GM13976 (cell line): ENCODE data around the gene CDYL.

Experiments
- DNase-seq: peaks from one replicate; pipeline ENCODE4 v3.0.0; 2012; ENCODE audit warnings: low spot score
- CTCF ChIP-seq: IDR thresholded peaks from 2 replicates; pipeline ENCODE4 v1.5.1; 2012; ENCODE audit warnings: borderline replicate concordance, mild to moderate bottlenecking; ENCODE audit not compliant: insufficient read depth; ENCODE audit errors: extremely low read depth, missing control alignments, control extremely low read depth
- in situ Hi-C: fragments of 300-500 bp; cut with MboI; formaldehyde crosslinking; loops from one replicate; pipeline ENCODE4 v1.12.0; 2022; ENCODE audit warnings: low sequenced_read_pairs, mixed read lengths, inconsistent platforms; ENCODE audit not compliant: unreplicated experiment

The CDYL gene, protein sequence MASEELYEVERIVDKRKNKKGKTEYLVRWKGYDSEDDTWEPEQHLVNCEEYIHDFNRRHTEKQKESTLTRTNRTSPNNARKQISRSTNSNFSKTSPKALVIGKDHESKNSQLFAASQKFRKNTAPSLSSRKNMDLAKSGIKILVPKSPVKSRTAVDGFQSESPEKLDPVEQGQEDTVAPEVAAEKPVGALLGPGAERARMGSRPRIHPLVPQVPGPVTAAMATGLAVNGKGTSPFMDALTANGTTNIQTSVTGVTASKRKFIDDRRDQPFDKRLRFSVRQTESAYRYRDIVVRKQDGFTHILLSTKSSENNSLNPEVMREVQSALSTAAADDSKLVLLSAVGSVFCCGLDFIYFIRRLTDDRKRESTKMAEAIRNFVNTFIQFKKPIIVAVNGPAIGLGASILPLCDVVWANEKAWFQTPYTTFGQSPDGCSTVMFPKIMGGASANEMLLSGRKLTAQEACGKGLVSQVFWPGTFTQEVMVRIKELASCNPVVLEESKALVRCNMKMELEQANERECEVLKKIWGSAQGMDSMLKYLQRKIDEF

GRCh38 chr6:4776131-4776492, at the start of gene CDYL:
TSS of gene CDYL (plus strand) at chr6:4776404. CDS start at chr6:4776784, 380 bp downstream.
- in situ Hi-C loops = no loop called here
- TF ChIP-seq CTCF = no peak
- DNase-seq = peak; percentile 95

DNA sequence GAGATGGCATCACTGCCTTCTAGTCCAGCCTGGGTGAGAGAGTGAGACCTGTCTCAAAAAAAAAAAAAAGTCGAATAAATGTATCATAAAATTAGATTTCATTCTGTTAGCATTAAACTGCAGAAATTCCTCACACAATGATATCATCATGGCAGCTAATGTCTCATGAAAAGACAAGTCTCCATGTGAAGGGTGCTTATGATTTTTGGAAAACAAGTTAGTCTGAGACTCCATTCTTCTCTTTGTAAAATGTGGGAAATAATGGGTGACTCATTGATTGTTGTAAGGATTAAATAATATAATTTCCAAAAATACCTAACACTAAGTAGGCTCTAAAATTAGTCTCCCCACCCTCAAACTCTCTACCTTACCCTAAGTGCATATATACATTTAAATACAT, 49.6 kb upstream of the CDYL start:
- in situ Hi-C loops = no loop called here
- no peak for TF ChIP-seq CTCF
- no peak for DNase-seq

DNA sequence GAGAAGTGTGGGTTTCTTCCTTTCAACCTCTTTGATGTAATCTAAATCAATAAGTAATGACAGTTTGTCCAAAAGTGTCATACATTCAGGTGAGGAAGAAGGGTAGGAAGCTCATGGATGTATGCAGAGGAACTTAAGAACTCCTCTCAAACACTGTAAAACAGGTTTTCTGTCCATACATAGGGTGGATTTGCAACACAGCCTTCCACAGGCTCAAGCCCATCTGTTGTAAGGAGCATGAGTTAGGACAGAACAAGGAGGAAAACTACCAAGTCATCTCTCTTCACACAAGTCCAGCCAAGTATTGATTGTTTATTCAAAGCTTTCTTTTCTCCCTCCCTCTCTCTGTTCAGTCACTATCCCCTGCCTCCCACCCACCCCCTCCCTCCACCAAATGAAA, 49.0 kb upstream of the CDYL start:
- no peak for DNase-seq
- no peak for TF ChIP-seq CTCF
- in situ Hi-C loops = no loop called here

- in situ Hi-C loops = no loop called here
- DNase-seq = no peak
- peak; percentile 8 for TF ChIP-seq CTCF
These were observed 48.4 kb upstream of the CDYL start for GRCh38 chr6:4727671-4728435.

DNA sequence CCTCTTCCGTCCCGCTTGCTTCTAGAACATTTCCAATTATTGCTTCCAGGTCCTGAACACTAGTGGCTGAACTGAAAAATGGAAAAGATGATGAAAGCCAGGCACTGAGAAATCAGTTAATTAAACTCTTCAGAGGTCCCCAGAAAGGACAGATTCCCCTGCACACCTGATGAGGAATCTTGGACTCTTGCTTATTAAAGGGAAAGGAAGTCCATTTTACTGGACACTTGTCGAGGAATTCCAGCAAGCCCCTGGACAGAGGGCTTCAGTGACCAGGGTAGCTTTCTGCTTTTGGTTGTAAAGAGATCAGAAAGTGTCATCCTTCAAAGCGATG, 47.8 kb upstream of the CDYL start:
- in situ Hi-C loops = no loop called here
- TF ChIP-seq CTCF = no peak
- DNase-seq = no peak

GRCh38 chr6:4728926-4729325, 47.3 kb upstream of the CDYL start:
- in situ Hi-C loops = no loop called here
- no peak for DNase-seq
- no peak for TF ChIP-seq CTCF
